ENCODE results near the gene SUPT3H. TPM values are rescaled to one million over a fixed set of nuclear protein-coding genes. Genes with fewer than 3 reads are reported as not detected.
"Not testable (repeated sequence)": the region's sequence is repeated elsewhere in the genome, so short reads cannot be mapped to it uniquely, and the experiment has no call there.

The SUPT3H gene
- total RNA-seq, 1 donor = 4.7 TPM

DNA sequence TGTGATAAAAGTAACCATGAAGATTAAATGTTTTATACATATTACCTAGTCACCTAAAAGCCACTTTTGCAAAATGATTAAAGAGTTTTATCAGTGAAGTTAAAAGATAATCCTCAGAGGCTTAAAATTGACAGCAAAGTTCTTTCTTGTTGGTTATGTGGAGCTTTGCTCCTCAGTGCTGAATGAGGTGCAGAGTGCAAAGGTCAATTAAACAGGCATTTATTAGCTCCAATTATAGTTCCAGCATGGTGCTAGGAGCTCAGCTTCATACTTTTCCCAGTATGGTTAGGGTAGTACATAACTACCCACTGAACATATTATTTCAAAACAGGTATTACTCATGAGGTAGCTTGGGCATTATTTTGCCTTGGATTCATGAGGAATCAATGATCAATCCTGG is 463.6 kb downstream of the SUPT3H start:
- TF ChIP-seq, protein P1, sequence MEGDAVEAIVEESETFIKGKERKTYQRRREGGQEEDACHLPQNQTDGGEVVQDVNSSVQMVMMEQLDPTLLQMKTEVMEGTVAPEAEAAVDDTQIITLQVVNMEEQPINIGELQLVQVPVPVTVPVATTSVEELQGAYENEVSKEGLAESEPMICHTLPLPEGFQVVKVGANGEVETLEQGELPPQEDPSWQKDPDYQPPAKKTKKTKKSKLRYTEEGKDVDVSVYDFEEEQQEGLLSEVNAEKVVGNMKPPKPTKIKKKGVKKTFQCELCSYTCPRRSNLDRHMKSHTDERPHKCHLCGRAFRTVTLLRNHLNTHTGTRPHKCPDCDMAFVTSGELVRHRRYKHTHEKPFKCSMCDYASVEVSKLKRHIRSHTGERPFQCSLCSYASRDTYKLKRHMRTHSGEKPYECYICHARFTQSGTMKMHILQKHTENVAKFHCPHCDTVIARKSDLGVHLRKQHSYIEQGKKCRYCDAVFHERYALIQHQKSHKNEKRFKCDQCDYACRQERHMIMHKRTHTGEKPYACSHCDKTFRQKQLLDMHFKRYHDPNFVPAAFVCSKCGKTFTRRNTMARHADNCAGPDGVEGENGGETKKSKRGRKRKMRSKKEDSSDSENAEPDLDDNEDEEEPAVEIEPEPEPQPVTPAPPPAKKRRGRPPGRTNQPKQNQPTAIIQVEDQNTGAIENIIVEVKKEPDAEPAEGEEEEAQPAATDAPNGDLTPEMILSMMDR (IDR thresholded peaks at IDR 0.05; ENCODE audit: extremely low read depth, low read depth, low read length) = no peak
- H3K36me3 ChIP-seq (ENCODE audit: insufficient read depth, low read length) = no peaks in the 10 kb centered on the region
- no peaks in the 10 kb centered on the region for H3K79me2 ChIP-seq (ENCODE audit: insufficient read depth, low read length)
- H3K4me3 ChIP-seq (ENCODE audit: insufficient read depth, low read length) = no peak overlapping the region
- no peaks in the 10 kb centered on the region for H4K20me1 ChIP-seq (ENCODE audit: insufficient read depth, low read length)
- no peaks in the 10 kb centered on the region for H3K9me3 ChIP-seq (ENCODE audit: low read depth, low read length)
- H3K4me2 ChIP-seq (ENCODE audit: insufficient read depth, low read length) = no peak overlapping the region
- H2AFZ ChIP-seq (ENCODE audit: low read length) = no peak overlapping the region
- no peaks in the 10 kb centered on the region for H3K4me1 ChIP-seq (ENCODE audit: insufficient read depth, low read length)
- H3K27me3 ChIP-seq (ENCODE audit: insufficient read depth, low read length) = no peaks in the 10 kb centered on the region
- H3K27ac ChIP-seq (ENCODE audit: low read depth, low read length) = no peak overlapping the region
- no peak for DNase-seq (ENCODE audit: insufficient read length, low spot score, missing footprints)

DNA sequence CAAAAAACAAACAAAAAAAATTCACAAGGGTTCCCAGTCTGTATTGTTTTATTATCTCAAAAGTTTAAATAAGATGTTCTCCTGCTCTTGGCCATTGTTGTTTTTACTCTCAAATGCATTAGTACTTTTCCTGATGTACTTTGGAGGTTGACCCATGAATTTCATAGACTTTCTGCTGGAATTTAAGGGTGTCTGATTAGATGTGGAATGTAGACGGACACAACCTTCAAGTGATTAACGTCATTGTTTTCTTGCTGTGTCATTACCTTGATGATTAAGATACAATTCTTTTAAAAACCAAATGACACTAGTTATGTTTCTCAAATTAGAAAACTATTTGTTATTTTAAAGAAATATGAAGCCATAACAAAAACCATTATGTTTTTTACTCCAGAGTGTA is 471.0 kb downstream of the SUPT3H start:
- Histone ChIP-seq H3K9me3 (ENCODE audit: low read depth, low read length) (no peaks in the 10 kb centered on the region), H3K27me3 (ENCODE audit: insufficient read depth, low read length) (no peaks in the 10 kb centered on the region), H3K4me3 (ENCODE audit: insufficient read depth, low read length) (no peak overlapping the region), H3K4me1 (ENCODE audit: insufficient read depth, low read length) (no peaks in the 10 kb centered on the region), H2AFZ (ENCODE audit: low read length) (no peak overlapping the region), H3K4me2 (ENCODE audit: insufficient read depth, low read length) (no peak overlapping the region), H3K27ac (ENCODE audit: low read depth, low read length) (no peak overlapping the region), H4K20me1 (ENCODE audit: insufficient read depth, low read length) (no peaks in the 10 kb centered on the region), H3K79me2 (ENCODE audit: insufficient read depth, low read length) (no peaks in the 10 kb centered on the region), H3K36me3 (ENCODE audit: insufficient read depth, low read length) (no peaks in the 10 kb centered on the region)
- DNase-seq (ENCODE audit: insufficient read length, low spot score, missing footprints) = no peak
- TF ChIP-seq, protein P1 (IDR thresholded peaks at IDR 0.05; ENCODE audit: extremely low read depth, low read depth, low read length) = no peak

- H3K4me1 ChIP-seq (ENCODE audit: insufficient read depth, low read length); DNase-seq (ENCODE audit: insufficient read length, low spot score, missing footprints); H3K27ac ChIP-seq (ENCODE audit: low read depth, low read length); H3K36me3 ChIP-seq (ENCODE audit: insufficient read depth, low read length); H3K4me3 ChIP-seq (ENCODE audit: insufficient read depth, low read length); H3K27me3 ChIP-seq (ENCODE audit: insufficient read depth, low read length); H4K20me1 ChIP-seq (ENCODE audit: insufficient read depth, low read length); H3K4me2 ChIP-seq (ENCODE audit: insufficient read depth, low read length); H3K79me2 ChIP-seq (ENCODE audit: insufficient read depth, low read length); H2AFZ ChIP-seq (ENCODE audit: low read length); H3K9me3 ChIP-seq (ENCODE audit: low read depth, low read length): not testable (repeated sequence)
Measured at GRCh38 chr6:44900358-44900757, 477.4 kb downstream of the SUPT3H start.

DNA sequence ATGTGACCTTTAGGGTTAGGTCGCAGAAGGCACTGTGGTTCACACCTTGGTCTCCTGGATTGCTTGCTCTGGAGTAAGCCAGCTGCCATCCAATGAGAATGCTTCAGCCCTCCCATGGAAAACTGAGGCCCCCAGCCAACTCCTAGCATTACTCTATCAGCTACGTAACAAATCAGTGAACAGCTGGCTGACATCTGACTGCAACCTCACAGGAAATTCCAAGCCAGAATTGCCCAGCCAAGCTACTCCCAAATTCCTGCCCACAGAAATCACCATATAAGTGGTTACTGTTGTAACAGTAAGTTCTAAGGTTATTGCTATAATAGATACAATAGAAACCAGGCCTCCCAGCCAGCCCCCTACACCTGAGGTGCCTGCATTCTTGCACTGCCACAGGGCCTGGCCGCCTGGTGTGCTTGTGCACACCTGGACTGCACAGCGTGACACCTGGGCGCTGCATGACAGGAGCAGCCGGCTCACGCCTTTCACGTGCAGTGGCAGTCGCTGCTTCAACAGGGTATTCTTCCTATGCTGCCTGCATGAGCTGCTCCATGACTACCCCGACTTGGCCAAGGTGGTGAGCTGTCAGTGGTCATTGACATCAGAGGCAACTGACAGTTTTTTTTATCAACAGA is 479.3 kb downstream of the SUPT3H start:
- DNase-seq (ENCODE audit: insufficient read length, low spot score, missing footprints) = no peak
- H2AFZ ChIP-seq (ENCODE audit: low read length) = no peak overlapping the region
- TF ChIP-seq, protein P1 (IDR thresholded peaks at IDR 0.05; ENCODE audit: extremely low read depth, low read depth, low read length) = no peak
- no peaks in the 10 kb centered on the region for H3K4me1 ChIP-seq (ENCODE audit: insufficient read depth, low read length)
- no peak overlapping the region for H3K4me2 ChIP-seq (ENCODE audit: insufficient read depth, low read length)
- no peak overlapping the region for H3K4me3 ChIP-seq (ENCODE audit: insufficient read depth, low read length)
- no peaks in the 10 kb centered on the region for H3K27me3 ChIP-seq (ENCODE audit: insufficient read depth, low read length)
- H3K9me3 ChIP-seq (ENCODE audit: low read depth, low read length) = no peaks in the 10 kb centered on the region
- H3K36me3 ChIP-seq (ENCODE audit: insufficient read depth, low read length) = no peaks in the 10 kb centered on the region
- no peak overlapping the region for H3K27ac ChIP-seq (ENCODE audit: low read depth, low read length)
- H4K20me1 ChIP-seq (ENCODE audit: insufficient read depth, low read length) = no peaks in the 10 kb centered on the region
- no peaks in the 10 kb centered on the region for H3K79me2 ChIP-seq (ENCODE audit: insufficient read depth, low read length)

Measured in osteoblast (primary cell).